ENCODE results near the gene ARPP21.

ARPP21 gene

DNA sequence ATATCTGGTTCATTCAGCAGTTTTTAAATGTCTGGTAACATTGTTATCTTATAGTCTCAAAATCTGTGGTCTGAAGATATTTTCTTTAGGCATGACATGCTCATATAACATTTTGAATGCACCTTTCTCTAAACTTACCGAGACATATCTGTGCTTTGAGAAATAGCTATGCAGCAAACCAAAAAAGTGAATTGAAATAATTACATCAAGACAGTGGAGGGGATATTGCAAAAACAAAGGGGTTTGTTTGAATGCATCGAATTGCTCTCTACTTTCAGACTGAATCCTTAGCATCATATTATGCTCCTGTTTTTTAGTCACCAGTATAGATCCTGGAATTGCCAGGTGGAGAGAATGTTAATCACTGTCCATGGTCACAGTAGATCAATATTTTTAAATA lies 5.1 kb downstream of the ARPP21 start:
- no peaks in the 10 kb centered on the region for H3K36me3 ChIP-seq
- no peak overlapping the region for H3K27ac ChIP-seq
- no peak for DNase-seq
- H3K4me3 ChIP-seq (ENCODE audit: low read depth, low read length) = no peak overlapping the region
- H3K27me3 ChIP-seq (ENCODE audit: insufficient read depth, low read depth, severe bottlenecking) = no peaks in the 10 kb centered on the region
- TF ChIP-seq, protein P1, sequence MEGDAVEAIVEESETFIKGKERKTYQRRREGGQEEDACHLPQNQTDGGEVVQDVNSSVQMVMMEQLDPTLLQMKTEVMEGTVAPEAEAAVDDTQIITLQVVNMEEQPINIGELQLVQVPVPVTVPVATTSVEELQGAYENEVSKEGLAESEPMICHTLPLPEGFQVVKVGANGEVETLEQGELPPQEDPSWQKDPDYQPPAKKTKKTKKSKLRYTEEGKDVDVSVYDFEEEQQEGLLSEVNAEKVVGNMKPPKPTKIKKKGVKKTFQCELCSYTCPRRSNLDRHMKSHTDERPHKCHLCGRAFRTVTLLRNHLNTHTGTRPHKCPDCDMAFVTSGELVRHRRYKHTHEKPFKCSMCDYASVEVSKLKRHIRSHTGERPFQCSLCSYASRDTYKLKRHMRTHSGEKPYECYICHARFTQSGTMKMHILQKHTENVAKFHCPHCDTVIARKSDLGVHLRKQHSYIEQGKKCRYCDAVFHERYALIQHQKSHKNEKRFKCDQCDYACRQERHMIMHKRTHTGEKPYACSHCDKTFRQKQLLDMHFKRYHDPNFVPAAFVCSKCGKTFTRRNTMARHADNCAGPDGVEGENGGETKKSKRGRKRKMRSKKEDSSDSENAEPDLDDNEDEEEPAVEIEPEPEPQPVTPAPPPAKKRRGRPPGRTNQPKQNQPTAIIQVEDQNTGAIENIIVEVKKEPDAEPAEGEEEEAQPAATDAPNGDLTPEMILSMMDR (IDR thresholded peaks at IDR 0.05; ENCODE audit: low read depth, low read length) = no peak
- no peaks in the 10 kb centered on the region for H3K9me3 ChIP-seq (ENCODE audit: severe bottlenecking)

DNA sequence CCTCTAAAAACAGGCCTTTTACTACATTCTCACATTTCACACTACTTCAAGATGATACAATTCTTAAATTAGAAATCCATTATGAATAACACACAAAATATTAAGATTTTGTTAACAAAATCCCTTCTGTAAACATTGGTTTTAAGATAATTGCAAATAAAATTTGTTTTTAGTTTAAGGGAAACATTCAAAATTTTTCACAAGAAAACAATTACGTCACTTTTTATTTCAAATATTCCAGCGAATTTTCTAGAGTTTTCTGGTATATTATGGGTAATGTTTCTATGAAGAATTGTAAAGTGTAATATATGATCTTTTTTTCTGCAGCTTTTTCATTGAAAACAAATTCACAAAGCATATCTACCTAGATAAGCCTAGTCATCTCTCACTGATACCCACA lies 5.9 kb downstream of the ARPP21 start:
- TF ChIP-seq, protein P1 (IDR thresholded peaks at IDR 0.05; ENCODE audit: low read depth, low read length) = no peak
- no peaks in the 10 kb centered on the region for H3K27me3 ChIP-seq (ENCODE audit: insufficient read depth, low read depth, severe bottlenecking)
- DNase-seq = no peak
- no peak overlapping the region for H3K27ac ChIP-seq
- H3K36me3 ChIP-seq = no peaks in the 10 kb centered on the region
- H3K4me3 ChIP-seq (ENCODE audit: low read depth, low read length) = no peak overlapping the region
- no peaks in the 10 kb centered on the region for H3K9me3 ChIP-seq (ENCODE audit: severe bottlenecking)

DNA sequence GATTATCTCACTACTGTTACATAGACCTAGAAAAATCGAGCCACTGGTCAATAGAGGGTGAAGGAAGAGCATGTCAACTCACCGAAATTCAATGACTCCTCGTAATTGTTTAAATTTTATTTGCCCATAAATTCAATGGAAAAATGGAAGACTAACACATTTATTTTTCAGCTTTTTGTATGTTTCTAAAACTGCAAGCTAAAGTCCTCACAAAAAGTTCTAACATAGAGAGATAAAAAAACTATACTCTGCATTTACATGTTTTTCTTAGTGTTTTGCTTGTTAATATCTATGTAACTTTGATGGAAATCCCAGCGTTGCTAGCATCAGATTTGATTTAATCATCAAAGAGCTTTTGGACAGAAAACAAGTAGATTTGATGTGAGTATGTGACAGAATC lies 6.8 kb downstream of the ARPP21 start:
- no peaks in the 10 kb centered on the region for H3K27me3 ChIP-seq (ENCODE audit: insufficient read depth, low read depth, severe bottlenecking)
- no peak overlapping the region for H3K27ac ChIP-seq
- H3K9me3 ChIP-seq (ENCODE audit: severe bottlenecking) = no peaks in the 10 kb centered on the region
- TF ChIP-seq, protein P1 (IDR thresholded peaks at IDR 0.05; ENCODE audit: low read depth, low read length) = no peak
- H3K36me3 ChIP-seq = no peaks in the 10 kb centered on the region
- DNase-seq = no peak
- H3K4me3 ChIP-seq (ENCODE audit: low read depth, low read length) = no peak overlapping the region

DNA sequence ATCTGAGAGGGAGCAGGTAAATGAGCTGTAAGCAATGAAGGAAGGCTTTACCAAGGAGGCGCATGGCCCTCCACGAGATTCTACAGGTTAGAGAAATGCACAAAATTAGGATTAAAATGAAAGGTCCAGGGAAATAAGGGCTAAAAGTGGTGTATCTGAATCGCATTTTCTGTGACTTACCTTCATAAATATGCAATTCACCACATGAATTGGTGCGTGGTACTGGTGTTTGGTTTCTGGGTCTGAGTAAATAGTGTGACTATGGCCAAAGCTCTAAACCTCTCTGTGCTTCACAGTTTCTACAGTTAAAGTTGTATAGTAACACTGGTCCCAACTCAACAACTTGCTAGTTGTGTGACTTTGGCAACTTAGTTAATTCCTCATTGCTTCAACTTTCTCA lies 8.1 kb downstream of the ARPP21 start:
- TF ChIP-seq, protein P1 (IDR thresholded peaks at IDR 0.05; ENCODE audit: low read depth, low read length) = no peak
- DNase-seq = no peak
- H3K4me3 ChIP-seq (ENCODE audit: low read depth, low read length) = no peak overlapping the region

DNA sequence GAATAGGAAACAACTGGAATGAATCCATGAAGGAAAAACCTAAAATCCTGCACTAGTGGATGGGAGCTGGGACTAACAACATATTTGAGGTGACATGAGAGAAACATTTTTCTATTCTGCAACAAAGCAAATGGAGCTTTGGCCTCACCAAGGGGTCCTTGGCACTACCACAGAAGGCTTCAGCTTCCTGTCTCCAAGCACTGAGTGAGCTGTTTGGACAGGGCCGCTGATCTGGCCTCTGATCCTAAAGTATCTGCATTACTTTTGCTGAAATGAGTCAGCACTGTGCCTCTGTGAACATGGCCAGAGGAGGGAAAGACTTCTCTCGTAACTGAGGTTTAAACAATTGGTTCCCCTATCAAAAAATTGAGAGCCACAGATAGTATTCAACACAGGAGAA lies 9.0 kb downstream of the ARPP21 start:
- Histone ChIP-seq H3K36me3 (no peaks in the 10 kb centered on the region), H3K4me3 (ENCODE audit: low read depth, low read length) (no peak overlapping the region)

More for the DNA sequence above, 8.1 kb downstream of the ARPP21 start:
- Histone ChIP-seq H3K27me3 (ENCODE audit: insufficient read depth, low read depth, severe bottlenecking) (no peaks in the 10 kb centered on the region), H3K27ac (no peak overlapping the region), H3K36me3 (no peaks in the 10 kb centered on the region), H3K9me3 (ENCODE audit: severe bottlenecking) (no peaks in the 10 kb centered on the region)

DNA sequence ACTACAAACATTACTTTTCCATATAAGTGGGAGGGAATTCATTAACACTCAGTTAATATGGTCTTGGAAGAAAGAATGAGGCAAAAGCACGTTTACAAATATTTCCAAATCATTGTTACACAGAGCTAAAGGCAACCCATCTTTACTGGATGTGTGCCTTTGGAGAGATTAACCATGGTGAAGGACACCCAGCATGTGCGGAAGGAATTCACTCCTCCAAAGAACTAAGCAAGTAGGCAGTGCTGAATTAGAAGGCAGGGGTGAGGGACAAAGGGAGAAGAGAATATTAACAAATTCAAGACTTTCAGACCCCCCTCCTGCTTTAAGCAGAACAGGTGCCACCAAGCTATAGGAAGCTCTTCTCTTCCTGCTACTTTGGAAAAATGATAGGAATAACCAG lies 10.1 kb downstream of the ARPP21 start:
- Histone ChIP-seq H3K36me3 (no peaks in the 10 kb centered on the region), H3K9me3 (ENCODE audit: severe bottlenecking) (no peaks in the 10 kb centered on the region), H3K27ac (no peak overlapping the region), H3K27me3 (ENCODE audit: insufficient read depth, low read depth, severe bottlenecking) (no peaks in the 10 kb centered on the region), H3K4me3 (ENCODE audit: low read depth, low read length) (no peak overlapping the region)
- TF ChIP-seq, protein P1 (IDR thresholded peaks at IDR 0.05; ENCODE audit: low read depth, low read length) = no peak
- no peak for DNase-seq

More for the DNA sequence above, 9.0 kb downstream of the ARPP21 start:
- TF ChIP-seq, protein P1 (IDR thresholded peaks at IDR 0.05; ENCODE audit: low read depth, low read length) = no peak
- Histone ChIP-seq H3K27ac (no peak overlapping the region), H3K27me3 (ENCODE audit: insufficient read depth, low read depth, severe bottlenecking) (no peaks in the 10 kb centered on the region), H3K9me3 (ENCODE audit: severe bottlenecking) (no peaks in the 10 kb centered on the region)
- no peak for DNase-seq

All from WERI-Rb-1 (cell line).